Raji (cell line): ENCODE data around the gene EXD1.

Experiments
- POLR2A ChIP-seq: IDR thresholded peaks from 2 replicates; pipeline ENCODE4 v1.6.1; 2011; ENCODE audit warnings: low read depth, low read length, control low read depth; ENCODE audit not compliant: insufficient read depth

The EXD1 gene

DNA sequence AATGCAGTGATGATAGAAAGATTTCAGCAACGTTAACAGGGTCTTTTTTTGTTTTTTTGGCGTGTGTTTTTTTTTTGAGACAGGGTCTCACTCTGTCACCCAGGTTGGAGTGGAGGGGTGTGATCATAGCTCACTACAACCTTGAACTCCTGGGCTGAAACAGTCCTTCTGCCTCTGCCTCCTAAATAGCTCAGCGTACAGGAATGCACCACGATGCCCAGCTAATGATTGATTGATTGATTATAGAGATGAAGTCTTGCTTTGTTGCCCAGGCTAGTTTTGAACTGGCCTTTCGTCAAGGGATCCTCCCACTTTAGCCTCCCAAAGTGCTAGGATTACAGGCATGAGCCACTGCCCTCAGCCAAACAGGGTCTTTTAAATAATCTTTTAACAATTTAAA lies 7.5 kb upstream of the EXD1 start:
- TF ChIP-seq POLR2A = no peak

DNA sequence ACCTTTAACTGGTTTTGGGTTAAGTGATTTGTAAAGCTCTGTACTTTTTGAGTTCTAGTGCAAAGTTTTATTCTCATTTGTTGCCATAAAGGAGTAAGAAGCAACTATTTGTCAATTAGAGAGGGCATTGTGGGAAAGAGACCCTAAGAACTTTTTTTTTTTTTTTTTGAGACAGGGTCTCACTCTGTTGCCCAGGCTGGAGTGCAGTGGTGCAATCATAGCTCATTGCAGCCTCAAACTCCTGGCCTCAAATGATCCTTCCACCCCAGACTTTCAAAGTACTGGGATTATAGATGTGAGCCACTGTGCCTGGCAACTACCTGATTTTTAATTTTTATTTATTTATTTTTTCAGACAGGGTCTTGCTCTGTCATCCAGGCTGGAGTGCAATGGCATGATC lies 5.4 kb upstream of the EXD1 start:
- TF ChIP-seq POLR2A = no peak

- no peak for TF ChIP-seq POLR2A
Measured at GRCh38 chr15:41233367-41233771, 2.8 kb upstream of the EXD1 start.

- TF ChIP-seq POLR2A = no peak
Measured at GRCh38 chr15:41231422-41232226, 1.1 kb upstream of the EXD1 start.

GRCh38 chr15:41230345-41230649 lies 260 bp downstream of the EXD1 start:
- TF ChIP-seq POLR2A = no peak

GRCh38 chr15:41219381-41219780 lies 11.2 kb downstream of the EXD1 start:
- TF ChIP-seq POLR2A = no peak

- TF ChIP-seq POLR2A = no peak
Measured at GRCh38 chr15:41218851-41219250, 11.7 kb downstream of the EXD1 start.

DNA sequence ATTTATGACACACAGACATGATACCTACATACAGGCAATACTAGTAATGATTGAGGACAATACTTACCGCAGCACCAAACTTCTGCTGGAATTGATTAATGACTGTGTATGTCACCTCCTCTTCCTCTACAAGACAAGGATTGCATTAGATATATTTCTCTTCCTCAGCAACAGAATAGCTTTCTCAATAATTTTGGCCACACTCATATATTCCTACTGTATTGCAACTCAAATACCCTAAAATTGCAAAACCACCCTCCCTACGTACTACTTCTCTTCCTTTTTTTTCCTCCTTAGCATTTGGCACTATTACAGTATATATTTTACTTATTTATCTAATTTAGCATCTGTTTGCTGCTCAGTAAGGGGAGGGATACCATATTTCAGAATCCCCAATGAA lies 14.8 kb downstream of the EXD1 start:
- no peak for TF ChIP-seq POLR2A

- no peak for TF ChIP-seq POLR2A
Measured at GRCh38 chr15:41207687-41208448, 22.7 kb downstream of the EXD1 start.

DNA sequence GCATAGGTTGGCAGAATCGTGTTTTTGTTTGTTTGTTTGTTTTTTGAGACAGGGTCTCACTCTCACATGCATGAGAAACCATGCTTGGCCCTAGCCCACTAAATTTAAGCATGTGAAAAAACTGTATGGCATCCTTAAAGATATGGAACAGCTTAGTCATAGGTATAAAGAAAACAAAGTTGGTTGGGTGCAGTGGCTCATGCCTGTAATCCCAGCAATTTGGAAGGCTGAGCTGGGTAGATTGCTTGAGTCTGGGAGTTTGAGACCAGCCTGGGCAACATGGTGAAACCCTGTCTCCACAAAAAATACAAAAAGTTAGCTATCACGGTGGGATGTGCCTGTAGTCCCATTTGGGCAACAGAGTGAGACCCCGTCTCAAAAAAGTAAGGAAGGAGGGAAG lies 25.2 kb downstream of the EXD1 start:
- TF ChIP-seq POLR2A = no peak

GRCh38 chr15:41203395-41203794 lies 27.2 kb downstream of the EXD1 start:
- no peak for TF ChIP-seq POLR2A

DNA sequence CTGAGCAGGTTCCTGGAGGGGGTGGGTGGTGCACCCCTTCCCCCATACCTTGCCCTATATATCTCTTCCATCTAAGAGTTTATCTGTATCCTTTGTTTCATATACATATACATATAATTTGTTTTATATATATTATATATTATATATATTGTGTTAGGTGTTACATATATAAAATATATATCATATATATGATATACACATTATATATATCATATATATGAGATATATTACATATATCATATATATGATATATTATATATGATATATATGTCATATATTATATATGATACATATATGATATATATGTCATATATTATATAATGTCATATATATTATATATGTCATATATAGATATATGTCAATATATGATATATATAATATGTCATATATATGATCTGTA lies 31.1 kb downstream of the EXD1 start:
- TF ChIP-seq POLR2A = no peak

DNA sequence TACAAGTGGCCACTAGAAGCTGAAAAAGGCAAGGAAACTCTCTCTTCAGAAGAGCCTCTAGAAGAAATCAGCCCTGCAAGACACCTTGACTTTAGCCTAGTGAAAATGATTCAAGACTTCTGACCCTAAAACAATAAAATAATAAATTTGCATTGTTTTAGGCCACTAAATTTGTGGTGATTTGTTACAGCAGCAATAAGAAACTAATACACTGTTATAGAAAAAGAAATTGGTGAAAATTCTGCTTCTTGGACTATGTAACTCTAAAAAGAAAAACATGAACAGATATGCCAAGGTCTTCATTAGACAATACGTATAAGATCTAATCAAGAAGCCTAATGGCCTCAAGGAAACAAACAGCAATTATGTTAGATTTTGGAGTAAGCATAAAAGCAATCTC lies 36.1 kb downstream of the EXD1 start:
- no peak for TF ChIP-seq POLR2A

DNA sequence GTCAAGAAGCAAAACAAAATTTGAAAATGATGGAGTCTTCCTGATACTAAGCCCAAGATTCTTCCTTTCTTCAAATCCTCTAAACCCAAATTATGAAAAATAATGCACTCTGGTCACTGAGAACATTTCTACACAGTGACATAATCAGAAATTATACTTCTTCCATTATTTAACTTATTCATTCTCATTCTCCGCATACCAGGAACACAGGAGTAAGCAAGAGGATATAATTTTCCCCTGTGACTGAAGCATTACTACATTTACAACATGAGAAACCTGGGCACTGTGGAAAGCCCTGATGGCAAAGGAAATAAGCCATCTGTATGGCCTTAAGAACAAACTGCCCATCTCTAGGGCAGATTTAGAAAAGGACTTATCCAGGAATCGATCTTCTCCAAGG lies 47.0 kb downstream of the EXD1 start:
- TF ChIP-seq POLR2A = no peak

DNA sequence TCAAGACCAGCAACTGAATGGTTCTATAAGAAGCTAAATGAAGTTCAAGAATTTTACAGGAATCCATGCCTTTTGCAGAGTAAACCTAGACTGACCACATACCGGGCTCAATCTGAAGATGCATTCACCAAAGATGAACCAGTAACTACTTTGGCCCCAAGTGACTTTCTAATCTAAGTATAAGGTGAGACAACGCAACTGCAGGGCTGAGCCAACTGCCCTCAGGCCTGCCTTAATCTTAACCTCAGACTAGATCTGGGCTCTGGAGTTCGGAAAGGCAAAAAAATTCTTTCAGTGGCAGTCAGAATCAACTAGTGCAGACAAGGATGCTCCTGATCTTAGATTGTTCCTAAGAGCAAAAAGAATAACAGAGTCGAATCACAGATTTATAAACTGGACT lies 48.3 kb downstream of the EXD1 start:
- TF ChIP-seq POLR2A = no peak

DNA sequence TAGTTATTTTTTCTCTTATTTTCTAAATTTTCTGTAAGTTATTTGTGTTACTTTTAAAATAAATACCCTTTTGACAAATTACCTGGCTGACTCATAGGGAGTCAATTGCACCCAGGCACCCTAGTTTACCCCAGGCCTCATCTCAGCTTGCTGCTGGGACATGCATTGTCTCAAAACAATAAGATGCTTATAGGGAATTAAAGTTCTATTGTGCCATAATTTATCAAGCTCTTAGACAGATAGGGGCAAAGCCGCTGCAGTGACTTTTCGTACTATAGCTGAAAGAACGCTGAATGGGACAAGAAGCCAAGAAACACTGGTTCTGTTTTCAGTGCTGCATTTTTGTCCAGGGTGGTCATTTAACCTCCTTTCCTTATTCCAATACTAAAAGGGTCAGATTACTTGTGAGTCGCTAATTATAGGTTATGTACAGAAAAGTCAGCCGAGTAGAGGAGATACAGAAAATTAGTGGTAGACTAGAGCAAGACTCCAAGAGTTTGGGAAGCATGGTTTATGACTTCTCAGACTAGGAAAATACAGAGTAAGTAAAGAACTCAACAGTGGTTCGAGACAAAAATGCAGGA lies 50.3 kb downstream of the EXD1 start:
- no peak for TF ChIP-seq POLR2A
